GM19463 (cell line): ENCODE results near the gene POP4.

ENCODE experiments used
- ATAC-seq: cut with Tn5 transposase; IDR thresholded peaks from one replicate; pipeline ENCODE4 v1.9.1; 2021; ENCODE audit warnings: mild to moderate bottlenecking, moderate library complexity; ENCODE audit not compliant: unreplicated experiment

The POP4 gene

DNA sequence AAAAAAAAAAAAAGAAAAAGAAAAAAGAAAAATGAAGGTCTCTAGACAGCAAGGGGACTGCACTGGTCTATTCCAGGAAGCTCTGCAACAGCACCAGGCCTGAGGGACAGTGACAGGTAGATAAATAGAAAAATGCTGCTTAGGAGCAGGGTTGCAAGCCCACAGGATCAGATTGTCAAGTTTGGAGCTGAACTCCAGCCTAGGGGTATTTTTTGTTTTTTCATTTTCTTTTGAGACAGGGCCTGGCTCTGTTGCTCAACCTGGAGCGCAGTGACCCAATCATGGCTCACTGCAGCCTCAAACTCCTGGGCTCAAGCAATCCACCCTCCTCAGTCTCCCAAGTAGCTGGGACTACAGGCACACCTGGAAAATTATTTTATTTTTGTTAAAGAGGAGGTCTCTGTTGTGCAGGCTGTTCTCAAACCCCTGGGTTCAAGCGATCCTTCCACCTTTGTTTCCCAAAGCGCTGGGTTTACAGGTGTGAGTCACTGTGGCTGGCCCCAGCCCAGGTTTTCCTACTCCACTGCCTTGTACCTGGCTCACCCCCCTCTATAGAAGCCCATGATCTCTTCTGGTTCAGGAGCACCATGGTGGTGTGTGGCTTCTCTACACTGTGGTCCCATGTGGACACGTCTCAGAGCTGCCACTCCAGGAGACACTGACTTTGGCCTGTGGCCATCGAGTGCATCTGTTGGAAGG, 23.9 kb downstream of the POP4 start:
- no peak for ATAC-seq

DNA sequence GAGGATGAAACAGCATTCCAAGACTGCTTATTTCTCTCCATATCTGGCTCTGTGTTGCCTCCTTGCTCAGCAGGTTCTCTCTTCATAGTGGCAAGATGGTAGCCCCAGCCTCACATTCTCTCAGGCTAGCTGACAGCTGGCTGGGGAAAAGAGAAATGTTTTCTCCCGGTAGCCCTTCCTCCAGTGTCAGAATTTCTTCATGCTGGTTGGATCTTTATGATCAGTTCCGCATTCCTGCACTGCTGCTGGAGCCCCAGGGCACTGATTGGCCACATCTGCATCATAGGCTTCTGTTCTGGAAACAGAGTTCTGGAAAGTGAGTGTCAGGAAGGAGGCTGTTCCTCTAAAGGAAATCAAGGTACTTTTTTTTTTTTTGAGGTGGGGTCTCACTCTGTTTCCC, 24.6 kb downstream of the POP4 start:
- ATAC-seq: no peak

DNA sequence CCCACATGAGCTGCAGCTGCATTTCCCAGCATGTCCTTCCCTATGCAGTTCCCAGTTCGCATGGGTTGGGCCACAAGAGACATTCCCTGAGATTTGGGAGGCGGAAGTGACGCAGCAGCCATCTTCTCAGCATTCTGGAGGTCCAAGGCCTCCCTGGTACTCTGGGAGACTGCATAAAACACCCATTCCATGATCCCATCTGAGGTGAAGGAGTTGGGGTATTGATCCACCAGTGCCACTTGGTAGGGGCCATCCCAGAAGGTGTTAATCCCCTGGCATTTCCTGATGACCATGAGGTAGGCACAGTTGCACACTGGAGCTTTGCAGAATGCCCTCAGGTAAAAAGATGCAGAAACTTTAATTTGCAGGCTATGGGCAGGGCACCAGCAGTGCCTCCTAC, 25.4 kb downstream of the POP4 start:
- ATAC-seq: no peak

DNA sequence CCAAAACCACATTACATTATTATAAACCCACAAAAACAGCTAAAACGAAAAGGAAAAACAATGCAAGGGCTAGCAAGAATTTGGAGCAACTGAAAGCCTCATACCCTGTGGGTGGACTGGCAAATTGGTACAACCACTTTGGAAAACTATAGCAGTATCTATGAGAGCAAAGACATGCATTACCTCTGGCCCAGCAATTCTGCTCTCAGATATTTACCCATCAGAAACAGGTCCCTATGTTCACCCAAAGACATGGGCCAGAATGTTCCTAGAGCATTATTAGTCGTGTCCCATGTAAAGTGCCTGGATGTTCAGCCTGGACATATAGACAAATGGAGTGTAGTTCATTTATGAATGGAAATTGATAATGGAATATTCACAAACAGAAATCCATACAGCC, 27.9 kb downstream of the POP4 start:
- ATAC-seq: no peak

DNA sequence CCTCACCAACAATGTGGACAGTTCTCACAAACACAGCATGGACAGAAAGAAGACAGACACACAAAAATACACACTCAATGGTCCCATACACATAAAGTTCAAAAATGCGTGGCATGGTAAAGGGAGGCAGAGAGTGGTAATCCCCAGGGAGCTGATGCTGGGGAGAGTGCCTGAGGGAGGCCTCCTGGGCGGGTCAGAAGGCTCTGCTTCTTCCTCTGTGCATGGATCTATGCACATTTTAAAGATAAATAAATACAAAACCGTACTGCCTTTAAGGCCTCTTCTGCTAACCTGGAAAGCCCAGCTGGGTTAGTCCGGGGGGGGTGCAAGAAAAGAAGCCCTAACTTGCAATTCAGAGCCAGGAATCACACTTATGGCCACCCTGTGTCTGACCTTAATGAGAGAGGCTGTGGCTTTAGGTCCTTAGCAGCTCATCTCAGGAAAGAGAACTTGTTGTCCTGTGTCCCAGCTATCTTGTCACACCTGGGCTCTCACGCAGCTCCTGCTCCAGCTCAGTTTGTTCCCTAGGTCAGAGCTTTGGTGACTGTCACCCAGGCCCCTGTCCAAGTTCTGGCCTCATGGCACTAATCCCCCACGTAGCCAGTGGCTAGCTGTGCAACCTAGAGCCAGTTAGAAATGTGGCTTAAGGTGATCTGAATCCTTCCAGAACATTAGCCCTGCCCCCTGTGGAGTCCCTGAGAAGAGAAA, 28.5 kb downstream of the POP4 start:
- no peak for ATAC-seq

DNA sequence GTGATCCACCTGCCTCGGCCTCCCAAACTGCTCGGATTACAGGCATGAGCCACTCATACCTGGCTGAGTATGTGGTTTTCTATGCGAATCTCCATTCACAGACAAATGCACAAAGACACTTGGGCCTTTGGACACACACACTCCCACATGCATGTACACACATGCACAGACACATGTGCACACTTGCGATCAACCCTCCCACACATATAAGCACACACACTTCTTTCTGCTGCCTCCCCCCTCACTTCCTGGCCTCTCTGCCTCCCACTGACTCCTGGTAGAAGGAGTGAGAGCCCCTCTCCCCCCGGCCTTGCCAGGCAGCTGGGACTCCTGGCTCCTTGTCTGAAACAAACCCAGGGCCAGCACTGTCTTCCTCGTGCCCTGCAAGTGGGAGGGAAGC, 29.9 kb downstream of the POP4 start:
- ATAC-seq: no peak

GRCh38 chr19:29636553-29637360, 30.7 kb downstream of the POP4 start:
- no peak for ATAC-seq

GRCh38 chr19:29639086-29639485, 33.0 kb downstream of the POP4 start:
- no peak for ATAC-seq

GRCh38 chr19:29640231-29640630, 34.1 kb downstream of the POP4 start:
- ATAC-seq: no peak

GRCh38 chr19:29641597-29641996, 35.5 kb downstream of the POP4 start:
- no peak for ATAC-seq

DNA sequence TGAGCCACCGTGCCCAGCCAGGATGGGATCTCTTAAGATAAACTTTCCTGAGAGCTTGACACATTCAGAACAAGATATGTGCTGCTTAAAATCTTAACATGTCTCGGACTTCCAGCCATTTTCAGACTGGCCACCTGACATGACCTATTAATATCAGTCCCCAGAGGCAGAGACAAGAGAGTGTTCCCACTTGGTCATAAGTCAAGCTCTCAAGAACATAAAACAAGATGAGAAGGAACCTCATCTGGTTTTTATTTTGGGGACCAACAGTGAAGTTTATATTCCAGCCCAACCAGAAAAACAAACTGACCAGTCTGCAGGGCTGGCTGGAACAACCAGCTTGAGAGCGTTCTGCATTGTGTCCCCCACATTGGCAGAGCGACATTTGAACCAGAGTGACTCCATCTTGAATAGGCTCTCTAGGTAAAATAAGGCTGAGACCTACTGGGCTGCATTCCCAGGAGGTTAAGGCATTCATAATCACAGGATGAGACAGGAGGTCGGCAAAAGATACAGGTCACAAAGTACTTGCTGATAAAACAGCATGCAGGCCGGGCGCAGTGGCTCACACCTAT, 37.4 kb downstream of the POP4 start:
- no peak for ATAC-seq

- no peak for ATAC-seq
These were observed 38.1 kb downstream of the POP4 start for GRCh38 chr19:29644210-29644609.

DNA sequence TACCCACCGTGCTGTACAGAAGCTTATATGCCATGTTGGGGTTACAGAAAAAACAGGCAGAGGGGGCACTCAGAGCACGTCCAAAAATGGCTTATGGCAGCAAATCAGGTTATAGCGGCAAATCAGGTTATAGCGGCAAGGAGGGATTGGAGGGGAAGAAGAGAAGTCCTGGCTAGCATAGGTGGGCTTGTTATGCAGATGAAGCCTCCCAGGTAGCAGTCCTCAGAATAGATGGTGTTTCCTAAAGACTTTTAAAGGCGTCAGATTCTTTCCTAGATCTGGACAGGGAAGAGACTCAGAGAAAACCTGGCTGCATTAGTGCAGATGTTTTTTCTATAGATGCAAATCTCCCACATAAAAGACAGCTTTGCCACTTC, 39.4 kb downstream of the POP4 start:
- no peak for ATAC-seq

DNA sequence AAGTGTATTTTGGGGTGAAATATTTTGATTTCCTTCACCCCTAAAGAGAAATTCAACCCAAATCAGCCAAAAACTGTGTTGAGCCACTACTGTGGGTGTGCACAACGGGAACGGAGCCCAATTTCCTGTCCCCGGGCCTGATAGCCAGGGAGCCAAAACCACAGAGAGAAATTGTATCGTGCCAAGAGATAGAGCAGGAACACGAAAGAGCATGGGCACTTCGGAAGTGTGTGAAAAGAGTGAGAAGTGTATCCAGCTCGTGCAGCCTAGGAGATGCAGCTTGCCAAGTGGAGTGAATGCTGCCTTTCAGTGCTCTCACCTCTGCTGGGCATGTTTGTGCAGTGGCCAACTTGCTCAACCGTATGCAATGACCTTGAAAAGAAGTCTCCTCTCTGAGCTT, 39.8 kb downstream of the POP4 start:
- ATAC-seq: no peak

DNA sequence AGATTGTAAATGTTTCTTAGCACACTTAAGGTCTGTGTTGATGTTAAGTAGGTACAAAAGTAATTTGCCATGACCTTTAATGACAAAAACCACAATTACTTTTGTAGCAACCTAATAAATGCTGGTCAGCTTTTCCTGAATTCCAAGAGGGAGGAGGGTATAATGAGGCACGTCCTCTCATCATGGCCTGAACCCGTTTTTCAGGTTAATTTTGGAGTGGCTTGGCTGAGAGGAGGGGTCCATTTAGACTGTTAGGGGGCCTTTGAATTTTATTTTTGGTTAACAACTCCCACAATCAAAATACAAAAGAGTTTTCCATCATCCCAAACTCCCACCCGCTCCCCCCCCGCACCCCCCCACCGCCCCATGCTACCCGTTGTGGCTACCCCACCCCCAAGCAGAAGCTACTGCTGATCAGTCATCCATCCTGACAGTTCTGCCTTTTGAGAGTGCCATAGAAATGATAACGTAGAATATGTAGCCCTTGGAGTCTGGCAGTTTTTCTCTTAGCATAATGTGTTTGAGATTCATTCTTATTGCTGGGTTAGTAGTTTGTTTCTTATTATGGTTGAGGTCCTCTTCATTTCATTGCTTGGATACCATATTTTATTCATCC, 44.8 kb downstream of the POP4 start:
- no peak for ATAC-seq

- no peak for ATAC-seq
These were observed 45.7 kb downstream of the POP4 start for GRCh38 chr19:29651622-29652394.

DNA sequence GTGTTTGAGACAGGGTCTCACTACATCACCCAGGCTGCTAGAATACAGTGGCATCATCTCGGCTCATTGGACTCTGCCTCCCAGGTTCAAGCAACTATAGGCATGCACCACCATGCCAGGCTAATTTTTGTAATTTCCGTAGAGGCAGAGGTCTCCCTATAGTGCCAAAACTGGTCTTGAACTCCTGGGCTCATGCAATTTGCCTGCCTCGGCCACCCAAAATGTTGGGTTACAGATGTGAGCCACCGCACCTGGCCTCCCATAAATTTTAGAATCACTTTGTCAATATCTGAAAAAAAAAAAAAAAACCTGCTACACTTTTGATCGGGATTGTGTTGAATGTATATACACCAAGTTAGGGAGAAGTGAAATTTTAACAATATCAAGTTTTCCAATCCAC, 47.3 kb downstream of the POP4 start:
- ATAC-seq: no peak

DNA sequence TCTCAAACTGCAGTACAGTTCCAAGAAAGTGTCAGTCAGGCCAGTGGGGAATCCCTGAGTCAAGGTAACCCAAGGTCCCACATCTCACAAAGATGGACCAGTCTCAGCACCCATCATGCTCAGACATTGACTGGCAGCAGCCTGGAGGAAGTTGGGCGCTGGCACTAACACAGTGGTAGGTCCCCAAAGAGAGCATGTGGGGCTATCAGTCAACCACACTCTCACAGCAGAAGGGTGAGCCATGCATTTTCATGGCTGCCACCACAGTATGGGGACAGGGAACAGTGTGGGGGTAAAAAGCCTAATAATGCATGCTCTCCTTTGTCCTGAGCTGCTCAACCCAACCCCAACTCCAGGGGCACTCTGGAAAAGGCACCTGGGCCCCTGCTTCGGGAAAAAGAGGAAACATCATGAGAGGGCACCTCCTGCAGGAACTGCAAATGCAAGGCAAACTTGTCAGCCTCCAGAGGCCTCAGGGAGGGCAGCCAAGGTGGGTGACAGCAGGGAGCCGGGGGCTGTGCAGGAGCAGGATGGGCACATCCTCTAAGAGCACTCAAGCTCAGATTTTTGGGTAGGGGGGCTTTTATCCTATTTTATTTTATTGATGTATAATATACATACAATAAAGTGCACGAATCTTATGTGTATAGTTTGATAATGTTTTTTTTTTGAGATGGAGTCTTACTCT, 49.7 kb downstream of the POP4 start:
- ATAC-seq: no peak

- no peak for ATAC-seq
These were observed 52.3 kb downstream of the POP4 start for GRCh38 chr19:29658221-29658991.
